Ishikawa (cell line): ENCODE measurements around the gene IL26.

Source experiments
- CEBPB ChIP-seq: IDR thresholded peaks from 2 replicates; pipeline ENCODE4 v1.6.1; 2012
- CREB1 ChIP-seq: IDR thresholded peaks from 2 replicates; pipeline ENCODE4 v1.6.1; 2012; ENCODE audit warnings: low read depth
- EGR1 ChIP-seq: IDR thresholded peaks from 2 replicates; pipeline ENCODE4 v1.6.1; 2012
- EP300 ChIP-seq: IDR thresholded peaks from 2 replicates; pipeline ENCODE4 v1.6.1; 2012; ENCODE audit warnings: borderline replicate concordance
- FOXM1 ChIP-seq: IDR thresholded peaks from 2 replicates; pipeline ENCODE4 v1.6.1; 2012; ENCODE audit warnings: low read depth, borderline replicate concordance
- NFIC ChIP-seq: IDR thresholded peaks from 2 replicates; pipeline ENCODE4 v1.6.1; 2012
- RAD21 ChIP-seq: IDR thresholded peaks from 2 replicates; pipeline ENCODE4 v1.6.1; 2012; ENCODE audit warnings: low read depth
- TAF1 ChIP-seq: IDR thresholded peaks from 2 replicates; pipeline ENCODE4 v1.6.1; 2012; ENCODE audit warnings: low read depth, mild to moderate bottlenecking
- TCF12 ChIP-seq: IDR thresholded peaks from 2 replicates; pipeline ENCODE4 v1.6.1; 2012; ENCODE audit warnings: low read depth
- TEAD4 ChIP-seq: IDR thresholded peaks from 2 replicates; pipeline ENCODE4 v1.6.1; 2012
- YY1 ChIP-seq: IDR thresholded peaks from 2 replicates; pipeline ENCODE4 v1.6.1; 2012; ENCODE audit warnings: low read depth
- ZBTB7A ChIP-seq: IDR thresholded peaks from 2 replicates; pipeline ENCODE4 v1.6.1; 2012; ENCODE audit warnings: low read depth
- TF ChIP-seq, protein P1 (sequence below): IDR thresholded peaks from 2 replicates; pipeline ENCODE4 v1.6.1; 2012
- TF ChIP-seq, protein P2 (sequence below): IDR thresholded peaks from 2 replicates; pipeline ENCODE4 v1.6.1; 2012; ENCODE audit warnings: low read depth, mild to moderate bottlenecking
- TF ChIP-seq, protein P3 (sequence below): IDR thresholded peaks from 2 replicates; pipeline ENCODE4 v1.6.1; 2012

The IL26 gene

DNA sequence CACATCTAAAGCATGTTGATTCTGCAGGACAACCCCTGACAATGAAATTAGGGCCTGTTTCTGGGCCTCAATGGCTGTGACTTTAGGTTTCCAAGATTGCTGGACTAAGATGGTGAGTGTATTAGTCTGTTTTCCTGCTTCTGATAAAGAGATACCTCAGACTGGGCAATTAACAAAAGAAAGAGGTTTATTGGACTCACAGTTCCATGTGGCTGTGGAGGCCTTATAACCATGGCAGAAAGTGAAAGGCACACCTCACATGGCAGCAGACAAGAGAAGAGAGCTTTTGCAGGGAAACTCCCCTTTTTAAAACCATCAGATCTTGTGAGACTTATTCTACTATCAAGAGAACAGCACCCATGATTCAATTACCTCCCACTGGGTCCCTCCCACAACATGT, 17.2 kb upstream of the IL26 start:
- TF ChIP-seq, protein P1, sequence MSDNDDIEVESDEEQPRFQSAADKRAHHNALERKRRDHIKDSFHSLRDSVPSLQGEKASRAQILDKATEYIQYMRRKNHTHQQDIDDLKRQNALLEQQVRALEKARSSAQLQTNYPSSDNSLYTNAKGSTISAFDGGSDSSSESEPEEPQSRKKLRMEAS: no peak
- TF ChIP-seq, protein P2, sequence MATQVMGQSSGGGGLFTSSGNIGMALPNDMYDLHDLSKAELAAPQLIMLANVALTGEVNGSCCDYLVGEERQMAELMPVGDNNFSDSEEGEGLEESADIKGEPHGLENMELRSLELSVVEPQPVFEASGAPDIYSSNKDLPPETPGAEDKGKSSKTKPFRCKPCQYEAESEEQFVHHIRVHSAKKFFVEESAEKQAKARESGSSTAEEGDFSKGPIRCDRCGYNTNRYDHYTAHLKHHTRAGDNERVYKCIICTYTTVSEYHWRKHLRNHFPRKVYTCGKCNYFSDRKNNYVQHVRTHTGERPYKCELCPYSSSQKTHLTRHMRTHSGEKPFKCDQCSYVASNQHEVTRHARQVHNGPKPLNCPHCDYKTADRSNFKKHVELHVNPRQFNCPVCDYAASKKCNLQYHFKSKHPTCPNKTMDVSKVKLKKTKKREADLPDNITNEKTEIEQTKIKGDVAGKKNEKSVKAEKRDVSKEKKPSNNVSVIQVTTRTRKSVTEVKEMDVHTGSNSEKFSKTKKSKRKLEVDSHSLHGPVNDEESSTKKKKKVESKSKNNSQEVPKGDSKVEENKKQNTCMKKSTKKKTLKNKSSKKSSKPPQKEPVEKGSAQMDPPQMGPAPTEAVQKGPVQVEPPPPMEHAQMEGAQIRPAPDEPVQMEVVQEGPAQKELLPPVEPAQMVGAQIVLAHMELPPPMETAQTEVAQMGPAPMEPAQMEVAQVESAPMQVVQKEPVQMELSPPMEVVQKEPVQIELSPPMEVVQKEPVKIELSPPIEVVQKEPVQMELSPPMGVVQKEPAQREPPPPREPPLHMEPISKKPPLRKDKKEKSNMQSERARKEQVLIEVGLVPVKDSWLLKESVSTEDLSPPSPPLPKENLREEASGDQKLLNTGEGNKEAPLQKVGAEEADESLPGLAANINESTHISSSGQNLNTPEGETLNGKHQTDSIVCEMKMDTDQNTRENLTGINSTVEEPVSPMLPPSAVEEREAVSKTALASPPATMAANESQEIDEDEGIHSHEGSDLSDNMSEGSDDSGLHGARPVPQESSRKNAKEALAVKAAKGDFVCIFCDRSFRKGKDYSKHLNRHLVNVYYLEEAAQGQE: no peak
- TF ChIP-seq, protein P3, sequence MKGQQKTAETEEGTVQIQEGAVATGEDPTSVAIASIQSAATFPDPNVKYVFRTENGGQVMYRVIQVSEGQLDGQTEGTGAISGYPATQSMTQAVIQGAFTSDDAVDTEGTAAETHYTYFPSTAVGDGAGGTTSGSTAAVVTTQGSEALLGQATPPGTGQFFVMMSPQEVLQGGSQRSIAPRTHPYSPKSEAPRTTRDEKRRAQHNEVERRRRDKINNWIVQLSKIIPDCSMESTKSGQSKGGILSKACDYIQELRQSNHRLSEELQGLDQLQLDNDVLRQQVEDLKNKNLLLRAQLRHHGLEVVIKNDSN: no peak

DNA sequence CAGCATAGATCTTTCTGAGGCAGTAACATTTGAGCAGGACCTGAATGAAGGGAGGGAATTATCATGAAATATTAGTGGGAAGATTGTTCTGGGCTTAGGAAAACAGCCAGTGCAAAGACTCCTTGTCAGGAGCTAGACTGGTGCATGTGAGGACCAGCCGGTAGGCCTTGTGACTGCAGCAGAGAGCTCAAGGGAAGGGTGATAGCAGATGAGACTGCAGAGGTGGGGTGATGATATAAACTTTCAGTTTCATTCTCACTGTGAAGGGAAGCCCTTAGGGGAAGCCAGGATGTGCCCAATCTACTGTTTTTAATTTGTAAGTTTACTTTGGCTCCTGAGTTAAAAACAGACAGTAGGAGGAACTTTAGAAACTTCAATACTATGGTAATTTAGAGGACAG, 15.4 kb upstream of the IL26 start:
- no peak for TF ChIP-seq EP300
- TF ChIP-seq, protein P3: no peak
- TF ChIP-seq EGR1: no peak
- TF ChIP-seq, protein P2: no peak
- TF ChIP-seq TCF12: no peak
- no peak for TF ChIP-seq CEBPB
- no peak for TF ChIP-seq TAF1
- TF ChIP-seq, protein P1: no peak
- no peak for TF ChIP-seq CREB1
- no peak for TF ChIP-seq NFIC
- TF ChIP-seq YY1: no peak
- no peak for TF ChIP-seq TEAD4
- TF ChIP-seq RAD21: no peak
- no peak for TF ChIP-seq ZBTB7A
- TF ChIP-seq FOXM1: no peak

DNA sequence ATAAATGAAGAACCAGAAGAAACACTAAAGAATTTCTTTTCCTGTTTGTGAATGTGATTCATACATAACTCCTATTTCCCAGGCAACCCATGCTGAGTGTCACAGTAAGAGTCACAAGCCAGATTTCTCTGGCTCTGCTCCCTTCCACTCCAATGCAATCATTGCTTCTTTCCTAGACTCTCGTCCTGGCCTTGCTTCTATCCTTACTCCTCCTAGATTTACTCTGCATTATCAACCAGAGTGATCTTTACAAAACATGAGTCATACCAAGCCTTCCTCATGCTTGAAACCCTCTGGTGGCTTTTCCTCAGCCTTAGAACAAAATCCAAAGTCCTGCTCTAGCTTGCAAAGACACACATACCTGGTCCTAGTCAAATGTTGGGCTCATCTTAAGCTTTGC, 14.5 kb upstream of the IL26 start:
- TF ChIP-seq ZBTB7A: no peak
- no peak for TF ChIP-seq YY1
- TF ChIP-seq, protein P3: no peak
- TF ChIP-seq TCF12: no peak
- TF ChIP-seq, protein P2: no peak
- TF ChIP-seq EGR1: no peak

DNA sequence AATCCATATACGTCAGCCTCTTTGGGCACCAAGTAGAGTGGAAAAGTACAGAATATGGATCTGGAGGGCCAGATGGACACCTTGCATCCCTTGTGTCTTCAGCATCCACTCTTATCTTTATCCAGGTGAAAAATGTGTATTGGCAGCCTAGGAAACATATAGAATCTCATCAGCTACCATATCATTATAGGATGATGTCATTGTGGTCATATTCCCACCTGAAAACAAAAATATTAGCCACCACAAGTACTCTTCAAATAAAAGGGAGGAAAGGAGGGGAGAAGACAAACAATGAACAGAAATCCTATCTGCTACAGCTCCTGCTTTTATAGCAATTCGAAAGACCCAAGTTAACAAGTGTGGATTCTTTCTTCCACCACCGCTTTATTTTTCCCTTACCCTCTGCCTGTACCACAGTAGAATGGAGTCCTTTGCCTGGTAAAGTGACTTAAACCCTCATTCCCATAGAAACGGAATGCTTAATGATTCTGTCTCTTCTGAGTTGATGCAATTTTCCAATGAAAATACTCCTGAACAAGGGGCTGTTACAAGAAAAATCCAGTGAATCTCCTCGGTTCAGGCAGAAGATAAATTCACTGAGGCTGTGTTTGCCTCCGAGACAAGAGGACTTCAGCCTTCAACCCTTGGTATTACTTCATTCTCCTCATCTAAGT, 13.8 kb upstream of the IL26 start:
- TF ChIP-seq CREB1 (no peak), EGR1 (no peak), TCF12 (no peak), ZBTB7A (no peak), YY1 (no peak), CEBPB (no peak), EP300 (no peak), TEAD4 (no peak), NFIC (no peak), TAF1 (no peak), FOXM1 (no peak), RAD21 (no peak)
- TF ChIP-seq, protein P3: no peak
- TF ChIP-seq, protein P1: no peak
- TF ChIP-seq, protein P2: no peak
